Panc1 (cell line): Measurements from ENCODE around the gene MAST4.

Experiments
- CTCF ChIP-seq: fragments of 450-650 bp; IDR thresholded peaks from 2 replicates; pipeline ENCODE4 v1.5.1; 2017; ENCODE audit warnings: mild to moderate bottlenecking
- POLR2AphosphoS5 ChIP-seq: IDR thresholded peaks from 2 replicates; pipeline ENCODE4 v1.6.1; 2012; ENCODE audit warnings: mild to moderate bottlenecking, low read depth, low read length, moderate library complexity

DNA sequence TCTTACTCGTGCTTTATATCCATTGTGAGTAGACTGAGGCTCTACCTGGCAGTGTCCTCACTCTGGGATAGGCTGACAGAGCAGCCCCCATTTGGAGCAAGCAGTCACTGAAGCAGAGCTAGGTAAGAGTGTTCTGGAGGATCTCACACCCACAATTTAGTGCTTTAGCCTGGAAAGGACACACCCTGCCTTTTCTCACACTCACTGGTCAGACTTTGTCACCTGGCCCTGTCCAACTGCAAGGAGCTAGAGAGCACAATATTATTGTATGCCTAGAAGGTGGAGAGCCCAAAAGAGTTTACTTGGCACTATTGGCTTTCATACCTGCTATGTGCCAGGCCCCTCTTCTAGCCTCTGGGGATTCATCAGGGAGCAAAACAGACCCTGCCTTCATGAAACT lies 141.9 kb downstream of the MAST4 start:
- no peak for TF ChIP-seq CTCF
- no peak for TF ChIP-seq POLR2AphosphoS5
